GM10847 (cell line): Measurements from ENCODE around the gene SMG7.
A peak's percentile ranks its signal among the peaks of the same experiment; 100 is the strongest.

Source experiments
- POLR2A ChIP-seq: IDR thresholded peaks from 2 replicates; pipeline ENCODE4 v1.6.1; 2011; ENCODE audit not compliant: insufficient read length; ENCODE audit errors: extremely low read depth

SMG7 gene

GRCh38 chr1:183584147-183584546 is 111.8 kb downstream of the SMG7 start:
- no peak for TF ChIP-seq POLR2A

GRCh38 chr1:183585038-183585437 is 112.7 kb downstream of the SMG7 start:
- TF ChIP-seq POLR2A = no peak

- no peak for TF ChIP-seq POLR2A
Measured at GRCh38 chr1:183586455-183586854, 114.2 kb downstream of the SMG7 start.

- TF ChIP-seq POLR2A = no peak
Measured at GRCh38 chr1:183586926-183587325, 114.6 kb downstream of the SMG7 start.

GRCh38 chr1:183588827-183589226 is 116.5 kb downstream of the SMG7 start:
- TF ChIP-seq POLR2A = no peak

GRCh38 chr1:183589384-183589783 is 117.1 kb downstream of the SMG7 start:
- TF ChIP-seq POLR2A = no peak

- no peak for TF ChIP-seq POLR2A
Measured at GRCh38 chr1:183589874-183590243, 117.6 kb downstream of the SMG7 start.

GRCh38 chr1:183590244-183591191 is 118.2 kb downstream of the SMG7 start, which contains the start of gene NCF2:
Gene NCF2 (minus strand): TSS chr1:183590459. CDS start chr1:183590329, 130 bp downstream.
- TF ChIP-seq POLR2A = peak; percentile 13

- TF ChIP-seq POLR2A = no peak
Measured at GRCh38 chr1:183592733-183593132, 120.4 kb downstream of the SMG7 start.

- no peak for TF ChIP-seq POLR2A
Measured at GRCh38 chr1:183593356-183593755, 121.1 kb downstream of the SMG7 start.

GRCh38 chr1:183595537-183595936 is 123.2 kb downstream of the SMG7 start:
- TF ChIP-seq POLR2A = no peak

GRCh38 chr1:183596500-183596899 is 124.2 kb downstream of the SMG7 start:
- TF ChIP-seq POLR2A = no peak

- TF ChIP-seq POLR2A = no peak
Measured at GRCh38 chr1:183597656-183598347, 125.5 kb downstream of the SMG7 start.

GRCh38 chr1:183598386-183598785 is 126.1 kb downstream of the SMG7 start:
- no peak for TF ChIP-seq POLR2A

- TF ChIP-seq POLR2A = no peak
Measured at GRCh38 chr1:183600136-183600535, 127.8 kb downstream of the SMG7 start.

GRCh38 chr1:183600634-183601033 is 128.3 kb downstream of the SMG7 start:
- TF ChIP-seq POLR2A = no peak
